Mesendoderm (in vitro differentiated cells): ENCODE results near the gene PCNT.

ENCODE experiments used
- DNase-seq: peaks from one replicate; pipeline ENCODE4 v3.0.0; 2013
- H2AK5ac ChIP-seq: 2 replicates; pipeline ENCODE4 v1.6.1; 2013; ENCODE audit warnings: low read length, inconsistent platforms
- H2BK120ac ChIP-seq: 2 replicates; pipeline ENCODE4 v1.6.1; 2013; ENCODE audit warnings: low read depth, mild to moderate bottlenecking, low read length, moderate library complexity, mixed read lengths
- H2BK15ac ChIP-seq: replicated peaks from 2 replicates; pipeline ENCODE4 v1.6.1; 2013; ENCODE audit warnings: low read depth, mild to moderate bottlenecking, moderate library complexity
- H2BK5ac ChIP-seq: 2 replicates; pipeline ENCODE4 v1.6.1; 2013; ENCODE audit warnings: low read length, inconsistent platforms
- H3K18ac ChIP-seq: 2 replicates; pipeline ENCODE4 v1.6.1; 2013; ENCODE audit warnings: mild to moderate bottlenecking, low read length, mixed read lengths
- H3K23ac ChIP-seq: one replicate; pipeline ENCODE4 v1.6.1; 2013; ENCODE audit warnings: low read length
- H3K27ac ChIP-seq: 2 replicates; pipeline ENCODE4 v1.5.1; 2013; ENCODE audit warnings: low read depth, mild to moderate bottlenecking, inconsistent platforms, low read length, moderate library complexity
- H3K27me3 ChIP-seq: 2 replicates; pipeline ENCODE4 v1.6.1; 2013; ENCODE audit warnings: low read length, control low read depth, mild to moderate bottlenecking, inconsistent platforms; ENCODE audit not compliant: insufficient read depth, poor library complexity
- H3K36me3 ChIP-seq: 2 replicates; pipeline ENCODE4 v1.6.1; 2013; ENCODE audit warnings: low read length, inconsistent platforms; ENCODE audit not compliant: control insufficient read depth, insufficient read depth
- H3K4ac ChIP-seq: one replicate; pipeline ENCODE4 v1.6.1; 2013; ENCODE audit warnings: low read depth, mild to moderate bottlenecking, low read length, moderate library complexity
- H3K4me1 ChIP-seq: 2 replicates; pipeline ENCODE4 v1.6.1; 2013; ENCODE audit warnings: low read depth, low read length, inconsistent platforms; ENCODE audit not compliant: control insufficient read depth
- H3K4me2 ChIP-seq: 2 replicates; pipeline ENCODE4 v1.6.1; 2013; ENCODE audit warnings: low read length
- H3K4me3 ChIP-seq: 2 replicates; pipeline ENCODE4 v1.5.1; 2013; ENCODE audit warnings: mild to moderate bottlenecking, low read length
- H3K56ac ChIP-seq: one replicate; pipeline ENCODE4 v1.6.1; 2013; ENCODE audit warnings: low read length
- H3K79me1 ChIP-seq: 2 replicates; pipeline ENCODE4 v1.6.1; 2013; ENCODE audit warnings: low read length, inconsistent platforms
- H3K79me2 ChIP-seq: 2 replicates; pipeline ENCODE4 v1.6.1; 2013; ENCODE audit warnings: mild to moderate bottlenecking, low read length; ENCODE audit not compliant: control insufficient read depth, insufficient read depth
- H3K9ac ChIP-seq: 2 replicates; pipeline ENCODE4 v1.6.1; 2013; ENCODE audit warnings: low read length, inconsistent platforms
- H4K5ac ChIP-seq: one replicate; pipeline ENCODE4 v1.6.1; 2013; ENCODE audit warnings: low read length
- H4K8ac ChIP-seq: one replicate; pipeline ENCODE4 v1.6.1; 2013; ENCODE audit warnings: low read depth, mild to moderate bottlenecking, control low read depth, low read length, moderate library complexity
- WGBS: extraction: QIAGEN DNeasy Blood & Tissue Kit; methylation state at CpG from one replicate; pipeline ENCODE4 v1.1.7; 2013; ENCODE audit warnings: low lambda C conversion rate, missing lambda C conversion rate; ENCODE audit not compliant: insufficient coverage; ENCODE audit errors: extremely low coverage; 5-methylcytosine and 5-hydroxymethylcytosine counted together

The PCNT gene

DNA sequence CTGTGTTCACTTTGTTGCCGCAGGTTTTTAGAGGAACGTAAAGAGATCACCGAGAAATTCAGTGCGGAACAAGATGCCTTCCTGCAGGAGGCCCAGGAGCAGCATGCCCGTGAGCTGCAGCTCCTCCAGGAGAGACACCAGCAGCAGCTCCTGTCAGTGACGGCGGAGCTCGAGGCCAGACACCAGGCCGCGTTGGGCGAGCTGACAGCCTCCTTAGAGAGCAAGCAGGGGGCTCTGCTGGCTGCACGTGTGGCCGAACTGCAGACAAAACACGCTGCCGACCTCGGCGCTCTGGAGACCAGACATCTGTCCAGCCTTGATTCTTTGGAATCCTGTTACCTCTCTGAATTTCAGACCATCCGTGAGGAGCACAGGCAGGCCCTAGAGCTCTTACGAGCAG lies 42.6 kb downstream of the PCNT start:
- Histone ChIP-seq H3K36me3 (peaks cover 20% of the 10 kb centered on the region), H4K8ac (no peak overlapping the region), H3K18ac (no peak overlapping the region), H3K79me1 (peaks cover 13% of the 10 kb centered on the region), H3K27ac (no peak overlapping the region), H3K4me2 (no peak overlapping the region), H2BK15ac (no peak overlapping the region), H3K4me3 (no peak overlapping the region), H2BK5ac (no peak overlapping the region), H3K9ac (no peak overlapping the region), H2AK5ac (no peak overlapping the region), H2BK120ac (no peak overlapping the region), H3K23ac (no peak overlapping the region), H4K5ac (no peak overlapping the region), H3K4me1 (no peaks in the 10 kb centered on the region), H3K56ac (no peak overlapping the region), H3K79me2 (peaks cover 6% of the 10 kb centered on the region), H3K27me3 (no peaks in the 10 kb centered on the region), H3K4ac (no peak overlapping the region)
- WGBS = no CpG with 5 or more reads among the region's 19 CpGs
- no peak for DNase-seq

DNA sequence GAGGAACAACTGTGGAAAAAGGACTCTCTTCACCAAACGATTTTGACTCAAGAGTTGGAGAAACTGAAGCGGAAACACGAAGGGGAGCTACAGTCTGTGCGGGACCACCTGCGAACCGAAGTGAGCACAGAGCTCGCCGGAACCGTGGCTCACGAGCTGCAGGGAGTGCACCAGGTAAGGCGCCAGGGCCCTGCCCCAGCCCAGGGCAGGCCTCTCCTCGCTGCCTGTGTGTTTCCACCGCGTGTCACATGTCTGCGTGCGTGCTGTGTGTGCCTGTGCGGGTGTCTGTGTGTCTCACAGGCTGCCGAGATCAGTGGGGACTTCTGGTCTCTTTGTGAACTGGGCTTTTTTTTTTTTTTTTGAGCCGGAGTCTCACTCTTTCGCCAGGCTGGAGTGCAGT lies 43.0 kb downstream of the PCNT start:
- WGBS = no CpG with 5 or more reads among the region's 20 CpGs
- Histone ChIP-seq H3K23ac (no peak overlapping the region), H3K4ac (no peak overlapping the region), H2BK120ac (no peak overlapping the region), H3K4me1 (no peaks in the 10 kb centered on the region), H4K5ac (no peak overlapping the region), H3K18ac (no peak overlapping the region), H3K79me1 (peaks cover 15% of the 10 kb centered on the region), H3K27ac (no peak overlapping the region), H3K4me3 (no peak overlapping the region), H3K4me2 (no peak overlapping the region), H3K56ac (no peak overlapping the region), H2BK5ac (no peak overlapping the region), H4K8ac (no peak overlapping the region), H3K9ac (no peak overlapping the region), H2AK5ac (no peak overlapping the region), H2BK15ac (no peak overlapping the region), H3K27me3 (no peaks in the 10 kb centered on the region), H3K79me2 (peaks cover 10% of the 10 kb centered on the region), H3K36me3 (peaks cover 23% of the 10 kb centered on the region)
- no peak for DNase-seq

- Histone ChIP-seq H3K27me3 (no peaks in the 10 kb centered on the region), H2BK120ac (no peak overlapping the region), H3K4me2 (no peak overlapping the region), H3K4me1 (no peaks in the 10 kb centered on the region), H3K9ac (no peak overlapping the region), H3K4me3 (no peak overlapping the region), H4K5ac (no peak overlapping the region), H2BK5ac (no peak overlapping the region), H3K79me1 (peaks cover 20% of the 10 kb centered on the region), H2BK15ac (no peak overlapping the region), H3K4ac (no peak overlapping the region), H3K36me3 (peaks cover 23% of the 10 kb centered on the region), H3K79me2 (peaks cover 18% of the 10 kb centered on the region), H2AK5ac (no peak overlapping the region), H3K27ac (no peak overlapping the region), H3K18ac (no peak overlapping the region), H3K23ac (no peak overlapping the region), H4K8ac (no peak overlapping the region), H3K56ac (no peak overlapping the region)
- no peak for DNase-seq
- WGBS = no CpG with 5 or more reads among the region's 11 CpGs
These were observed 44.8 kb downstream of the PCNT start for GRCh38 chr21:46368533-46369285.

DNA sequence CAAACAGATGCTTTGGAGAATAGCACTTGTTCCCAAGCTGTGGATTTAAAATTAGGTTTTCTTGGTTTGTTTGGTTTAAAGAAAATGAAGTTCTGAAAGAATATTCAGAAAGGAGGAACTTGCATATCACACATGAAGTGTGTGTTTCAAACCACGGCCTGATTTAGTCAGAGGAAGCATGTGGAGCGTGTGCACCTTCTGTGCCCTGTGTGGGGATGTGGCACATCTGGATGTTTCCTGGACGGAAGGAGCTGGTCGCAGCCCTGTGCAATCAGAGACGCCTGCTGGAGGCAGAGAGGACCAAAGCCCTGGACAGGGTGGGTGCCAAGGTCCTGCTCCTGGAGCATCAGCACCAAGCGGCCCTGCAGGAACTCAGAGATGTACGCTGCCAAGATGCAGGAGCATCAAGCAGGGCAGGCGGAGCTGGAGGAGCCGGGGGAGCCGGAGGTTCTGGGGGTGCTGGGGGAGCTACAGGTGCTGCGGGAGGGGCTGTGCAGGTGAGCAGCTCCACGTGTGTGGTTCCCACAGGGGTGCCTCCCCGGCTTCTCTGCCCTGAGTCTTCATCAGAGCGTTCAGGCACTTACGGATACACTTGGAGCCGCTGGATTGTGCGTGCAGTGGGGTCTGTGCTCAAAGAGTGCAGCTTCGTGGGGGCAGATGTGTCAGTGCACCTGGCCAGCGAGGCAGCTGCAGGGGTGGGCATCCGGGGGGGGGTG lies 45.7 kb downstream of the PCNT start:
- no peak overlapping the region for H2BK15ac ChIP-seq
- no peak overlapping the region for H3K4me2 ChIP-seq
- peaks cover 21% of the 10 kb centered on the region for H3K79me2 ChIP-seq
- no peaks in the 10 kb centered on the region for H3K27me3 ChIP-seq
- no peak overlapping the region for H2BK120ac ChIP-seq
- peaks cover 23% of the 10 kb centered on the region for H3K79me1 ChIP-seq
- no peak overlapping the region for H3K9ac ChIP-seq
- no peaks in the 10 kb centered on the region for H3K4me1 ChIP-seq
- H3K23ac ChIP-seq = no peak overlapping the region
- no peak overlapping the region for H4K5ac ChIP-seq
- no CpG with 5 or more reads among the region's 20 CpGs for WGBS
- no peak overlapping the region for H3K56ac ChIP-seq
- H3K4ac ChIP-seq = no peak overlapping the region
- peaks cover 21% of the 10 kb centered on the region for H3K36me3 ChIP-seq
- no peak overlapping the region for H3K27ac ChIP-seq
- no peak overlapping the region for H2AK5ac ChIP-seq
- no peak overlapping the region for H3K18ac ChIP-seq
- no peak overlapping the region for H3K4me3 ChIP-seq
- no peak overlapping the region for H4K8ac ChIP-seq
- no peak for DNase-seq
- H2BK5ac ChIP-seq = no peak overlapping the region

DNA sequence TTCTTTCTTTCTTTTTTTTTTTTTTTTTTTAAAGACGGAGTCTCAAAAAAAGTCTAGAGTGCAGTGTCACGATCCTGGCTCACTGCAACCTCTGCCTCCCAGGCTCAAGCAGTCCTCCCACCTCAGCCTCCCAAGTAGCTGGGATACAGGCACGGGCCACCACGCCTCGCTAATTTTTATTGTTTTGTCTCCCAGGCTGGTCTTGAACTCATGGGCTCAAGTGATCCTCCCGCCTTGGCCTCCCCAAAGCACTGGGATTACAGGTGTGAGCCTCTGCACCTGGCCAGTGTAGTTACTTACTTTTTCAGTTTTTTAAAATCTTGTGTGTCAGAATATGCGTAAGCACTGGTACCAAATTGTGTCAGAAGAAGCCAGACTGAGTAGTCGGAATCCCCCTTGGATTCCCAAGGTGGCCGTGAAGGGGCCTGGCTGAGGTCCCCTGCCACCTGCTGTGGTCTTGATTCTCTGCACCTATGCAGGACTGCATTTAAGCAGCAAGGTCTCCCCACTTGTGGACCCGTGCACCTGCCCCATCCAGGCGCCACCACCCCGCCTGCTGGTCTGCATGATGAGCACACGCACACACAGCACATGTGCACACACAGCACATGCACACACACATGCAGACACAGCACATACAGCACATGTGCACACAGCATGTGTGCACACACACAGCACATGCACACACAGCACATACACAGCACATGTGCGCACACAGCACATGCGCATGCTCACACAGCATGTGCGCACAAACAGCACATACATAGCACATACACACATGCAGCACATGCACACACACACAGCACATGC lies 47.5 kb downstream of the PCNT start:
- Histone ChIP-seq H3K79me1 (peaks cover 32% of the 10 kb centered on the region), H3K56ac (no peak overlapping the region), H3K4me3 (no peak overlapping the region), H3K36me3 (peaks cover 16% of the 10 kb centered on the region), H3K79me2 (peaks cover 29% of the 10 kb centered on the region), H3K4me1 (no peaks in the 10 kb centered on the region), H4K8ac (no peak overlapping the region), H3K4me2 (no peak overlapping the region), H2BK120ac (no peak overlapping the region), H2AK5ac (no peak overlapping the region), H3K27me3 (no peaks in the 10 kb centered on the region), H3K4ac (no peak overlapping the region), H2BK15ac (no peak overlapping the region), H2BK5ac (no peak overlapping the region), H4K5ac (no peak overlapping the region), H3K27ac (no peak overlapping the region), H3K23ac (no peak overlapping the region), H3K9ac (no peak overlapping the region), H3K18ac (no peak overlapping the region)
- no CpG with 5 or more reads among the region's 16 CpGs for WGBS
- DNase-seq = no peak
